Measurements from ENCODE around the gene MMP3.

DNA sequence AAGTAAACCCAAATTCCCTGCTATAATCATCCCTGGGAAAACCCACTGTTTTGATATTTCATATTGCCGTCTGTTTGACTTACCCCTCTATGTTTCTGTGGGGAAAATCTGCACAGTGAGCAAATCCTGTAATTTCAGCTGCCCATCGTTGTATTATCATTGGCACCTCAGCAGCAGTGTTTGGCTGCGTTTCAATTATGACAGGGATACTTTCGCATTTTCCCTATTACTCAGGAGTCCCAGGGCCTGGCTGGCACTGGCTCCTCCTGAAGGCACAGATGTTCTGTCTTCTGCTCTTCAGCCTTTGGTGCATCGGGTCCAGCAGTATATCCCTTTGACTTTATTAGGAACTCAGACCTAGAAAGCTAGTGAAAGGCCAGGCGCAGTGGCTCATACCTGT lies 43.6 kb upstream of the MMP3 start:
- TF ChIP-seq, protein P1, sequence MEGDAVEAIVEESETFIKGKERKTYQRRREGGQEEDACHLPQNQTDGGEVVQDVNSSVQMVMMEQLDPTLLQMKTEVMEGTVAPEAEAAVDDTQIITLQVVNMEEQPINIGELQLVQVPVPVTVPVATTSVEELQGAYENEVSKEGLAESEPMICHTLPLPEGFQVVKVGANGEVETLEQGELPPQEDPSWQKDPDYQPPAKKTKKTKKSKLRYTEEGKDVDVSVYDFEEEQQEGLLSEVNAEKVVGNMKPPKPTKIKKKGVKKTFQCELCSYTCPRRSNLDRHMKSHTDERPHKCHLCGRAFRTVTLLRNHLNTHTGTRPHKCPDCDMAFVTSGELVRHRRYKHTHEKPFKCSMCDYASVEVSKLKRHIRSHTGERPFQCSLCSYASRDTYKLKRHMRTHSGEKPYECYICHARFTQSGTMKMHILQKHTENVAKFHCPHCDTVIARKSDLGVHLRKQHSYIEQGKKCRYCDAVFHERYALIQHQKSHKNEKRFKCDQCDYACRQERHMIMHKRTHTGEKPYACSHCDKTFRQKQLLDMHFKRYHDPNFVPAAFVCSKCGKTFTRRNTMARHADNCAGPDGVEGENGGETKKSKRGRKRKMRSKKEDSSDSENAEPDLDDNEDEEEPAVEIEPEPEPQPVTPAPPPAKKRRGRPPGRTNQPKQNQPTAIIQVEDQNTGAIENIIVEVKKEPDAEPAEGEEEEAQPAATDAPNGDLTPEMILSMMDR (IDR thresholded peaks at IDR 0.05 in 8 of 11, conservative IDR thresholded peaks at IDR 0.05 in 3 of 11): no peak
- no peak for TF ChIP-seq POLR2A (IDR thresholded peaks at IDR 0.05)

Data from spleen (tissue), 7 donors.